Stimulated activated CD8-positive, alpha-beta memory T cell treated with anti-CD3 and anti-CD28 coated beads, Interleukin-4, amount 100 ng/mL, for 48 hours (primary cell): ENCODE data around the gene AMPH.
"Not testable (repeated sequence)": the region's sequence is repeated elsewhere in the genome, so short reads cannot be mapped to it uniquely, and the experiment has no call there.

Experiments
- DNase-seq: peaks from one replicate; pipeline ENCODE4 v3.0.0-alpha.2; 2020

Gene AMPH

GRCh38 chr7:38344741-38345140, 286.4 kb downstream of the AMPH start:
- DNase-seq: not testable (repeated sequence)

GRCh38 chr7:38342135-38342534, 289.0 kb downstream of the AMPH start:
- DNase-seq: not testable (repeated sequence)

- not testable (repeated sequence) for DNase-seq
Observed at GRCh38 chr7:38341172-38341705, 289.9 kb downstream of the AMPH start.

DNA sequence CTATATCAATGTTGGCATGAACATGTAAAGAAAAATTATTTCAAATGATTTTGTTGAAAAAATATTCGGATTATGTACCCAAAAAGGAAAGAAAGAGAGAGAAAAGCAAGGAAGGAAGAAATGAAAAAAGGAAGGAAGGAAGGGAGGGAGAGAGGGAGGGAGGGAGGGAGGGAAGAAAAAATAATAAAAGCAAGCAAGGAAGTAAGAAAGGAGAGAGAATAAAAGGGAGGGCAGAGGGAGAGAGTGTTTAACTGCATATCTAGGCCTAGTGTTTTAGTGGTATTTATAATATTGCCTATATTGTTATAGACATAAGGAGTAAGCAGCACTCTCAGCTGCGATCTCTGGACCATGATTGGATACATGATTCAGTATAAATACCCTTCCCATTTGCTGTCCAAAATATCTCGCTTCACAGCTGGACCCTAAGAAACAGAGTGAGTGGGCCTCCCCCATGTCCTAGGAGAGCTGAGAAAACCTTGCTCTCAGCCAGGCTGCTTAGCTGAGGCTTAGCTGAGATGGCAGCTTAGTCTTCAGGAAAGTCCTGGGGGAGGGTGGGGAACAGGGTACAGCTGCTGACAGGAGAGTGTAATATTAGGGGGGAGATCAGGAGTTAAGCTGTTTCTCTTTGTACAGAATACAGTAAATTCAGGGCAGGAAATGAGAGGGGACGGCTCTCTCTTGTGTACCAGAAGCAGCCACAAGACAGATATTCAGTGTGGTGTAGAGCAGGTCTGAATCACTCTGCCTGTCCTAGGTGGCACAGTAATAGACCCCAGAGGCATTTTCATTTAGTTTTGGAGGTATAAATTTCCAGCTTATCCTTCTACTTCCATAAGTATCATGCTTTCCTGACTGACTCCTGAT, 291.0 kb downstream of the AMPH start:
- no peak for DNase-seq

DNA sequence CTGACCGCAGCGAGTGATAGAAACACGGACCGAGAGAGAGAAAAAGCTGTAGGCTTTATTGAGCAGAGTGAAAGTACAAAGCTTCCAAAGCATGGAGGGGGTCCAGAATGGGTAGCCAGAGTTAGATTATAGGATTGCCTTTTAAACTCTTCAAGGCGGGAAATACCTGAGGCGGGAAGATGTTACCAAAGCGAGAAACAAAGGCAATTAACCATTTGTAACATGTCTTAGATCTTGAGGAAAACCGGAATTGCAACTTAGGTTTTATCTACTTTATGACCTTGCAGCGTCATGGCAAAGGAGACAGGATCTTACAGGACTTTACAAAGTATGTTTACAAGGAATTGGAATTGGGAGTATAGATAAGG, 295.0 kb downstream of the AMPH start:
- DNase-seq: not testable (repeated sequence)

GRCh38 chr7:38335492-38336147, 295.6 kb downstream of the AMPH start:
- DNase-seq: peak; percentile 85

- DNase-seq: no peak
Observed at GRCh38 chr7:38335128-38335491, 296.1 kb downstream of the AMPH start.

DNA sequence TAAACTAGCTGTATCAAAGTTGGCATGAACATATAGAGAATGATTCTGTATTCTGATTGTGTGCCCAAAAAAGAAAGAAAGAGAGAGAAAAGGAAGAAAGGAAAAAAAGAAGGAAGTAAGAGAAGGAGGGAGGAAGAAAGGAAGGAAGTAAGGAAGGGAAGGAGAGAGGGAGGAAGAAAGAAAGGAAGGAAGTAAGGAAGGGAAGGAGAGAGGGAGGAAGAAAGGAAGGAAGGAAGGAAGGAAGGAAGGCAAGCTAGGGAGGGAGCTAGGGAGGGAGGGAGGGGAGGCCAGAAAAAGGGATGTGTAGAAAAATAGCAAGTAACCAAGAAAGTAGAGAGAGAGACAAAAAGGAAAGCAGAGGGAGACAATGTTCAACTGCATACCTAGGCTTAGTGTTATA, 297.0 kb downstream of the AMPH start:
- DNase-seq: no peak
